GM19193 (cell line): ENCODE measurements around the gene MBD1.

Source experiments
- POLR2A ChIP-seq: IDR thresholded peaks from 4 replicates; pipeline ENCODE4 v1.6.1; 2011; ENCODE audit not compliant: insufficient read depth, insufficient read length; ENCODE audit errors: extremely low read depth

MBD1 gene

GRCh38 chr18:50281295-50281971, at the start of gene MBD1:
MBD1 (minus strand) TSS chr18:50281523; CDS start chr18:50279992, 1,531 bp downstream.
- TF ChIP-seq POLR2A, result peak; percentile 95

GRCh38 chr18:50330176-50330575, 48.9 kb upstream of the MBD1 start:
- TF ChIP-seq POLR2A, result no peak

GRCh38 chr18:50327983-50328382, 46.7 kb upstream of the MBD1 start:
- no peak for TF ChIP-seq POLR2A

- TF ChIP-seq POLR2A, result no peak
These were observed 39.4 kb upstream of the MBD1 start for GRCh38 chr18:50320719-50321118.

- no peak for TF ChIP-seq POLR2A
These were observed 34.0 kb upstream of the MBD1 start for GRCh38 chr18:50315100-50315871.

- no peak for TF ChIP-seq POLR2A
These were observed 32.6 kb upstream of the MBD1 start for GRCh38 chr18:50313873-50314460.

- no peak for TF ChIP-seq POLR2A
These were observed 31.8 kb upstream of the MBD1 start for GRCh38 chr18:50313031-50313607.

GRCh38 chr18:50312296-50313030, 31.1 kb upstream of the MBD1 start:
- TF ChIP-seq POLR2A, result no peak

GRCh38 chr18:50311650-50312049, 30.3 kb upstream of the MBD1 start:
- no peak for TF ChIP-seq POLR2A

GRCh38 chr18:50310080-50310479, 28.8 kb upstream of the MBD1 start:
- TF ChIP-seq POLR2A, result no peak

- TF ChIP-seq POLR2A, result no peak
These were observed 26.6 kb upstream of the MBD1 start for GRCh38 chr18:50307738-50308470.

GRCh38 chr18:50307400-50307737, 26.0 kb upstream of the MBD1 start:
- no peak for TF ChIP-seq POLR2A

- no peak for TF ChIP-seq POLR2A
These were observed 25.6 kb upstream of the MBD1 start for GRCh38 chr18:50306944-50307343.

GRCh38 chr18:50301074-50301473, 19.8 kb upstream of the MBD1 start:
- no peak for TF ChIP-seq POLR2A
